ENCODE data around the gene ALOXE3.
"Not testable (repeated sequence)": the region's sequence is repeated elsewhere in the genome, so short reads cannot be mapped to it uniquely, and the experiment has no call there.

ALOXE3 gene

DNA sequence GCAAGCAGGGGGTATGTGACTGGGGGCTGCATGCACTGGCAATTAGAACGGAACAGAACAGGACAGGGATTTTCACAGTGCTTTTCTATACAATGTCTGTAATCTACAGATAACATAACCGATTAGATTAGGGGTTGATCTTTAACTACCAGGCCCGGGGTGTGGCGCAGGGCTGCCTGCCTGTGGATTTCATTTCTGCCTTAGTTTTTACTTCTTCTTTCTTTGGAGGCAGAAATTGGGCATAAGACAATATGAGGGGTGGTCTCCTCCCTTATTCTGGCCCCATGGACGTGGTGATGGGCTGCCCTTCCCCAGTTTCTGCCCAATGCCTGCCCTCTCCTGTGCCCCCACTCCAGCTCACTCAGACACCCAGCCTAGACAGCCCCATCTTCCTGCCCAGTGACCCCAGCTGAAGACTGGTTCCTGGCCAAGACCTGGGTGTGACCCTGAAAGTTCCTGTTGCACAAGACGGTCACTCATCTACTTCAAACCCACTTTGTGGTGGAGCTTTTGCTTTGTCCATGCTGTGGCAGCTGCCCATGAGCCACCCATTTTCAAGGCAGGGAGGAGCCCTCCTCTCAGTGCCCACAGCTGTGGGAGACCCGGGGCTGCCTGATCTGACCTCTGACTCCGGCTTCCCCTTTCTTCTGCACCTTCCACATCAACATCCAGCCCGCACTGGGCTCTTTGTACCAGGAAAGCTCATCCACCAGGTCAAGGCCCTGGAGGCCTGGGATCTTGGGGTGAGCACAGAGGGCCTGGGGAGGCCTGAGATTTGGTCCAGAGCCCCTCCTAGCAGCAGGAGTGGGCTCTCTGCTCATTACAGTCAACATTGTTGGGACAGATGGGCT lies 49.4 kb downstream of the ALOXE3 start:
- DNase-seq: peak; percentile 59 to 72 (median 66)

DNA sequence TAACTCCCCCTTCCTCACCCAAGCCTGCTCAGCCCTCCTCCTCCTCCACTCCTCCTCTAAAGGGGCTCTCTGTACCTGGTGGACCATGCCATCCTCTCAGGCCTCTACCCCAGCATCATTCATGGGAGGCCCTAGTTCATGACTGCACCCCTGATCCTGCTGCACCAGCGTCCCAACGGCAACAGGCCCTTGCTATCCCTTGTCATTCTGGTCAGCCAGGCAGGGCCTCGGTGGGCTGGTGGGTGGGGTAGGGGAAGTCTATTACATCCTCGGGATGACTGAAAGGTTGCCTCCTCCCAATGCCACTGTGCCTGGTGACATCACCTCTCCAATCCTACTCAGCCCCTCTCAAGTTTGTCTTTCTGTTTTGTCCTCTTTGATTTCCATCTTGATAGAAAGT lies 50.5 kb downstream of the ALOXE3 start:
- DNase-seq: peak in 1 of 3 donors; percentile 38

DNA sequence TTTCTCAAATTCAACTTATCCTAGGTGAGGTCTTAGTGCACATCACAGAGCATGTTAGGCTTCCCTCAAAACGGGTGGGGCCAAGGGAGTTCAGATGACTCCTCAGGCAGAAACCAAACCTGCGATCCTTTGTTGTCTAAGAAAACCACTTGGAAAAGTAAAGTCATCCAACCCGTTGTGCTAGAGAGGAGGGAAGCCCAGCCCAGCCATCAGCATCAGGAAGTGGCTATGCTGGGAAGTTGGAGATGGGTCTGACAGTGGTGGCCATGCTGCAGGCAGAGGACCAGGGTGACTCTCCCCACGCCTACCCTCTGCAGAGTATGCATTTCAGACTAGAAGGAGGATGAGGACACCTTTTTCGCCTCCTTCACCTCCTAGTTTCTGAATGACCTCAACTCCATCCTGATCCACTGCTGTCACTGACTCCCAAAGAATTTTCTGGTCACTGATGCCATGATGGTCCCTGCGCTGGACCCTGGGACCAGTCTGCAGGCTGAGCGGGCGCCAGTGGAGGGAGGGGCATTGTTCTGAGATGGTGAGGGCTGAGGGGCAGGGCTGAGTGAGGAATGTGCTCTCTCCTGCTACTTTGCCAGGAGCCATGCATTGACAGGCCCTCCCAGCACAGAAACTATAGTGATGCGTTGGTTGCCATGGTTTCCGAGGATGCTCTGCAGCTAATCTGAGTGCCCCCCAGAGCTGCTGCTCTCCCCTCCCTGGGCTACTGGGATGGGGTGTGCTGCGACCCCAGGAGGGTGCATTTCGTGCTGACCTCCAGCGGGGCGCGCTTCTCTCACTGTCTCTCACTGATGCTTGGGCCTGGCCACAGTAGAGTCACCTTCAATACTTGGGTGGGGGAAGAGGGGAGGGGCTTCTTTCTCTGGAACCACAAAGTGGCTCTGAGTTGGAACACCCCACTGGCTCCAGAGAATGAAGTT lies 51.2 kb downstream of the ALOXE3 start:
- no peak for DNase-seq

DNA sequence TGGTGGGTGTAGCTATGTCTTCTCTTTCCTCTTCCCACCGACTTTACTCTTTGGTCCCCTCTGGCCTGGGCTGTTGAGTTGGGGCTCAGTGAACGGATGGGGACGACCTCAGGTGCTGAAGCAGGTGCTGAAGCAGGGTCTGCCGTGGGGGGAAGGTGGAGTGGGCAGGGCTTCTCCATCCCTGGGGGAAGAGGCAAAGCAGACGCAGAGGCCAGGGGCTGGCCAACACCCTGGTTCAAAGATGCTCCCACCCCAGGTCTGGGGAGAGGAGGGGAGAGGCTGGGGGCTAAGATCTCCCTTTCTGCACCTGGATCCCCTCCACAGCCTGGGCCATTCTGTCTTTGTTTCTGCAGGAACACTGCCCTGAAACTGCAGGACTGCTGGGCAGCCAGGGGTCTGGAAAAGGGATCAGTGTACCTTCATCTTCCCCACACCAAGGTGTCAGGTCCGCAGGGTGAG lies 53.7 kb downstream of the ALOXE3 start:
- no peak for DNase-seq

DNA sequence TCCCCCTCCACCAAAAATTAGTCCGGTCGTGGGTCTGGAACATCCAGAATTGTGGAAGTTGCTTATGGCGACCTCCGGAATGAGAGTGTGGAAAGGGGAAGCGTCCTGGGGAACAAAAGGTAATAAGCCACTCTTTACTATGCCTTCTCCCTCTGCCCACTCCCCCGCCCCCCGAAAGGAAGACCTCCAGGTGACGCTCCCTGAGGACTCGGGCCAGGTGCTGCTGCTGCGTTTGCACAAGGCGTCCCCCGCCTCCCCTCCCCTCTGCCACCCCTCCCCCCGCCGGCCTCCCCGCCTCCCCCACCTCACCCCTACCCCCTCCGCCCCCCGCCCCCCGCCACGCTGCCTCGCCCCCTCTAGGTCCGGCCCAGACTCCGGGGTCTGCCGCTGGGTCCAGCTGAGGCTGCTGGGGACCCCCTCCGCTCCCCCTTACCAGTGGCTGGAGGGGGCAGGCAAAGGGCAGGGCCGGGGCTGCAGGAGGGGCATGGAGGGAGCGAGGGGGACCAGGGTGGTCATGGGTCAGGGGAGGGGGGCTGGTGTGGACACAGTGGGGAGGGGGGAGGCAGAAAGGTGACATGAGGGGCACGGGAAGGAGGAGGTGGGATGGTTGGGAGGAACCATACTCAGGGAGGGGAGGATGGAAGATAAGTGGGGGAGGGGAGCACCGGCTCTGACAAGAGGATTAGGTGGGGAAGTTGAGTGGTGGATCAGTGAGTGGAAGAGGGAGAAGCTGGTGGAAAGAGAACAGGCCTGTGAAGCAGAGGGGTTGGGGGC lies 54.4 kb downstream of the ALOXE3 start:
- DNase-seq: no peak

DNA sequence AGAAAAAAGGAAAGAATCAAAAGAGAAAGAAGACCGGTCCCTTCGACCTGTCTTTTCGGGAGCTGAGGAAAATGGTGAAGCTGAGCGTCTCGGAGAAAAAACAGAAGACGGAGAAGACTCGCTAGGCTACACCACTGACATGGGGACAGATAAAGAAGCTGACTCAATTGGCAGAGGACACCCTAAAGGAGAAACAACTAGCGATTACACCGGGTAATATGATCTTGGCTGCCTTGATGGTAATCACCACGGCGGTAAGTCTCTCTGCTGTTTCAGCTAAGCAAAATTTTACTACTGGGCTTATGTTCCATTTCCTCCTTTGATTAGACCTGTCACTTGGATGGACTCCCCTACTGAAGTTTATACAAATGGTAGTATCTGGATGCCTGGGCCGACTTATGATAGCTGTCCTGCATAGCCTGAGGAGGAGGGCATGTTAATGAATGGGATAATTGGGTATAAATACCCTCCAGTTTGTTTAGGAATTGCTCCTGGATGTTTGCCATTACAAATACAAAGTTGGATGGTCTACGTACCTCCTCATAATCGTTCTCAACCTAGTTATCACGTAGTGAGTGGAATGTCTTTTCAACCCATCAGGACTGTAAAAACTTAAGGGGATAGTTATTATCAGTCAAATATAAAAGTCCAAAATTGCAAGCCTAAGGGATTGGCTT lies 55.4 kb downstream of the ALOXE3 start:
- no peak for DNase-seq

DNA sequence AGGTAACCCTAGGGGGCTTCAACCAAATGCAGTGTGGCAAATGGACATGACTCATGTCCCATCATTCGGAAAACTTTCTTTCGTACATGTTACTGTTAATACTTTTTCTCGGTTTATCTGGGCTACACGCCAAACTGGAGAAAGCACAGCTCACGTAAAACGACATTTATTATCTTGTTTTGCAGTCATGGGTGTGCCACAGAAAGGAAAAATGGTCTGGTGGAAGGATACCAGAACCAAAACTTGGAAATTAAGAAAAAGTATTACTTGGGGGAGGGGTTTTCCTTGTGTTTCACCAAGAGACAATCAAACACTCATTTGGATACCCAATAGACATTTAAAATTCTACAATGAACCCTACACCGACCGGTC lies 55.9 kb downstream of the ALOXE3 start:
- DNase-seq: no peak

DNA sequence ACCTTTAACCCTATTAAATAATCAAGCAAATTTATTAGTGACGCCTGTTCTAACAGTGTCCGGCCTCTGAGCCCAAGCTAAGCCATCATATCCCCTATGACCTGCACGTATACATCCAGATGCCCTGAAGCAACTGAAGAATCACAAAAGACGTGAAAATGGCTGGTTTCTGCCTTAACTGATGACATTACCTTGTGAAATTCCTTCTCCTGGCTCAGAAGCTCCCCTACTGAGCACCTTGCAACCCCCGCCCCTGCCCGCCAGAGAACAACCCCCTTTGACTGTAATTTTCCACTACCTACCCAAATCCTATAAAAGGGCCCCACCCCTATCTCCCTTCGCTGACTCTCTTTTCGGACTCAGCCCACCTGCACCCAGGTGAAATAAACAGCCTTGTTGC lies 56.5 kb downstream of the ALOXE3 start:
- not testable (repeated sequence) for DNase-seq

DNA sequence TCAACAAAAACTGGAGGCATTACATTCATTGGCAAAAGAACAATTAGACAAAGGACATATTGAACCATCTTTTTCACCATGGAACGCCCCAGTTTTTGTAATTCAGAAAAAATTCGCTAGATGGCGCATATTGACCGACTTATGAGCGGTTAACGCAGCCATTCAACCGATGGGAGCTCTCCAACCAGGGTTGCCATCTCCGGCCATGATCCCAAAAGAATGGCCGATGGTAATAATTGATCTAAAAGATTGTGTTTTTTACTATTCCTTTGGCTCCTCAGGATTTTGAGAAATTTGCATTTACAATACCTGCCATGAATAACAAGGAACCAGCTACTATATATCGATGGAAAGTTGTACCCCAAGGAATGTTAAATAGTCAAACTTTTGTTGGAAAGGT lies 58.0 kb downstream of the ALOXE3 start:
- peak; percentile 83 to 92 (median 86) for DNase-seq

DNA sequence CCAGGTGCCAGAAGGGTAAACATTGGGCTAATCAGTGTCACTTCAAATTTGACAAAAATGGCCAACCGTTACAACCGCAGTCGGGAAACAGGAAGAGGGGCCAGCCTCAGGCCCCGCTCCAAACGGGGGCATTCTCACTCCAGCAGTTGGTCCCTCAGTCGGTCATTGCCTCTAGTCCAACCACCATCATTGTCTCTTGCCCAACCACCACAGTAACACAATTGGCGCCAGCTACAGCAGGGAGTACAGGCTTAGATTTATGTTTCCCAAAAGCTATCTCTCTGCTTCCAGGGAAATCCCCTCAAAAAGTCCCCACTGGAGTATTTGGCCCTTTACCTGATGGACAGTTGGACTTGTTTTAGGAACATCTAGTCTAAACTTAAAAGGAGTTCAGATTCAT lies 59.2 kb downstream of the ALOXE3 start:
- peak in 1 of 3 donors; percentile 34 for DNase-seq

DNA sequence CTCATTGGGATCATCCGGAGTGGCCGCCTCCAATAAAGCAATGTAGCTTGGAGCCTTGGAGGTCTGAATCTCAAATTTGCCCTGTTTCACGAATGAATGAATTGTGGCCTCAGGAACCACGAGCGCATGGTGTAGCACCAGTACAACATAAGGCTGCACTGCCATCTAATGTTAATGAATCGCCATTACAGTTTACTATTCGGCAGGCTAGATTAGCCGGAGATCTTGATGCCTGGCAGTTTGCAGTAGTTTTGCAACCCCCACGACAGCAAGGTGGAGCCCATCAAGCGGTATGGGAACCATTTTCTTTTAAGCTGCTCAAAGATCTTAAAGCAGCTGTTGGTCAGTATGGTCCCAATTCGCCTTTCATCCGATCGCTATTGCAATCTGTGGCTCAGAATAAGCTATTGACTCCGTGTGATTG lies 60.6 kb downstream of the ALOXE3 start:
- peak; percentile 83 to 92 (median 89) for DNase-seq

DNA sequence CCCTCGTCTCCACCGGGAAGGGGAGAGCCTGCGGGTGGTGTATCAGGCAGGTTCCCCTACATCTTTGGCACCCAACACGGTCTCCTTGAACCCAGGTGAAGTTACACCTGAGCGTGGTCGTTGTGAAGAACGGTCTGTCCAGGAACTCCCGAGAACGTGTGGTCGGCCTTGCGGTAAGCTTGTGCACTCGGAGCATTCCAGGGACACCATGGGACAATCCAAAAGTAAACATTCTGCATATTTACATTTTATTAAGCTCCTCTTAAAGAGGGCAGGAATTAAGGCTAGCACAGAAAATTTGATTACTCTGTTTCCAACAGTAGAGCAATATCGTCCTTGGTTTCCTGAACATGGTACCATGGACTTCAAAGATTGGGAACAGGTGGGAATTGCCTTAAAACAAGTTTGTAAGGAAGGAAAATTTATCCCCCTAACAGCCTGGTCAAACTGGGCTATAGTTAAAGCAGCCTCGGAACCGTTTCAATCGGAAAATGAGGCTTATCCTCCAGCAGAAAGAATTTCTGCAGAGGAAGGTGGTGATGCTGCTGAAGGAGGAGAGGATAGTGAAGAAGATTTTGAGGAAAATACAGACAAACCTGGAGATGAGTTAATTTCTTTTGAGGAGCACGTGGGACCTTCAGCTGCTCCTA lies 61.2 kb downstream of the ALOXE3 start:
- no peak for DNase-seq

DNA sequence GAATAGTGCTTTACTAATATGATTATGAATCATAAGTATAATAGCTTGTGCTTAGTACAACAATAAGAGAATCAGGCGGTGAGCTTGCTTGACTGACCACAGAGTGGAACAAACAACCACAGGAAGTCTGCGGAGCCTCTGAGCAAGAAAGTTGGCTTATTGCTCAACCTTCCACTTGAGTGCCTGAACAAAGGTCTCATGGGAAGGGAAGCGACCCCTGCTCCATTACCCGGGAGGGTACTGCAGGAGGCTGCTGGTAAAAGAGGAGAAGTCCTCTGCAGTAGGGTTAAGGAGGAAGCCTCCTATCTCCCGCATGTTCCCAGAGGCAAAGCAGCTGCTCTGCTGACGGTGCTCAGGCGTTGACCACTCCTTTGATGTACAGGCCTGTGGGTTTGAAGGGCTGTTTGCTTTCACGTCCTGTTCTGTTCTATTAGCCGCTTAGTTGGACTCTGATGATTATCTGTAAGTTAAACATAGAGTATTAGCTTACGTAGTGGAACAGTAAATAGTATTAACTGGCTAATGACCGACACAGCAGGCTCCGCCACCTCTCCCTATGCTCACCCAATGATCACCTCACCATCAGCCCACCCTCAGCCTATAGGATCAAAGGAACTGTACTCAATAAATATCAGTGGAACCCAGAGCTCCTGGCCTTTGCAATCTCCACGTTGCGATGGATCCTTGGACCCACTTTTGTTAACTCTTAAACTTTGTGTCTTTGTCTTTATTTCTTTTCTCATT lies 61.9 kb downstream of the ALOXE3 start:
- peak; percentile 81 to 93 (median 91) for DNase-seq

DNA sequence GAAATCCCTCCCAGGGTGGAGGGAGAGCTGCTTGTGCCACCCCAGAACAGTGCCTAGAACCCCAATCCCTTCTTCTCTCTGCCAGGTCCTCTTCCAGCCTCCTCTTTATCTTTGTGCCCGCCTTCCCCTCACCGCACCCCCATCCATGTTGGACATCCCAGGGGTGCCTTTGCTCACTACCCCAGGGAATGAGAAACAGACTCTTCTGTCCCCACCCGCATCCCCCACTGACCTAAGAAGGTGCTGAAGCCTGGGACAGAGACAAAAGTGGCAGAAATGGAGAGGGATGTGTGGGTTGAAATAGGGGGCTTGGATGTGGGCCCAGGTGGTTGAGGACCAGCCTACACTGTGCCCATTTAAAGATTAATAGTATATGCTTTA lies 62.5 kb downstream of the ALOXE3 start:
- DNase-seq: no peak

DNA sequence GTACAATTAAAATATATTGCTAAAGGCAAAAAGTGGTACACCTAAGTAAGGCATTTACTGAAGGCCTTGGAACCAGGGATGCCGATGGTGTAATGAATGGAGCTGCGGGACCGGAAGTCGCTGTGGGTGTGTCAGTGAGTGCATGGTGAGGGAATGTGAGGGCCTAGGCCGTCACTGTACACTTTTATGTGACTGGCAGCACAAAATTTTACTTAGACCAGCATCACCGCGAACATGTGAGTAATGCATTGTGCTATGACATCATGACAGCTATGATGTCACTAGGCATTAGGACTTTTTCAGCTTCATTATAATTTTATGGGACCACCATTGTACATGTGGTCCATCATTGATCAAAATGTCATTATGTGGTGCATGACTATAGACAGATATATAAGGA lies 64.7 kb downstream of the ALOXE3 start:
- DNase-seq: no peak

DNA sequence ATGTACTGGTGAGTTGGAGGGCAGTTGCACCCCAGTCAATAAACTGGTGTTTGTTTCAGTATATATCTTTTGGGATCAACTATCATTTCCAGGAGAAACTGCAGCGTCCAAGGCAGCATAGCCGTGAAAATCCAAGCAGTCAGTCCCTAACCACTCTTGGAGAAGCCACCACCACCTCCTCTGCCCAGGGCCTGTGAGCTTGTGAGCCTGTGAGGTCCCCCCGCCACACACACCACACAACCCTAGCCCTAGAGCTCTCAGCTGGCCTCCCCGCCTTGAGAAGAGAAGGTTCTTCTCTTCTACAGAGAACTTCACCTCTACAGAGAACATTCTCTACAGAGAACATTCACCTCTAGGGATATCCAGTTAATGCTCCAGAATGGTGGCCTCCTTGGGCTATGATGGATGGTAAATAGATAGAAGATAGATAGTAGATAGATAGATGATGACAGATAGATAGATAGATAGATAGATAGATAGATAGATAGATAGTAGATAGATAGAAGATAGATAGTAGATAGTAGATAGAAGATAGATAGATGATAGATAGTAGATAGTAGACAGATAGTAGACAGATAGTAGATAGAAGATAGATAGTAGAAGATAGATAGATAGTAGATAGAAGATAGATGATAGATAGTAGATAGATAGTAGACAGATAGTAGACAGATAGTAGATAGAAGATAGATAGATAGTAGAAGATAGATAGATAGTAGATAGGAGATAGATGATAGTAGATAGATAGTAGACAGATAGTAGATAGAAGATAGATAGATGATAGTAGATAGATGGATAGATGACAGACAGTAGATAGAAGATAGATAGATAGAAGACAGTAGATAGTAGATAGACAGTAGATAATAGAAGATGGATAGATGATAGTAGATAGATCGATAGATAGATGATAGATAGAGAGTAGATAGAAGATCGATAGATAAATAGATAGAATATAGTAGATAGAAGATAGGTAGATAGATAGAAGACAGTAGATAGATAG lies 65.8 kb downstream of the ALOXE3 start:
- DNase-seq: no peak

DNA sequence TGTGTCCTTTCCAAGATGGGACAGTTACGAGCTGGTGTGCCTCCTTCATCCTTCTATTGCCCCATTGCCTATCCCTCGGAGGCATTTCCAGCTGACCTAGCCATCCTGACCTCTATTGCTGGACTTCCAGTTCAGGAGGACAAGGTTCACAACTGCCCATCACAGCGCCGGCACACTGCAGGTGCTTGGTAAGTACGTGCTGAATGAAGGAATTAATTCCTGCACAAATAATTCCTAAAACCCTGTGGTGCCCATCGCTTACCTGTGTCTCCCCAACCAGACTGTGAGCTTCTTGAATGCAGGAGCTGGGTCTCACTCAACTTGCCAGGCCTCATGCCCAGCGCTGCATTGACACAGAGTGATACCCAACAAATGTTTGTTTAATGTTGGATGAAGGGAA lies 66.5 kb downstream of the ALOXE3 start:
- no peak for DNase-seq

DNA sequence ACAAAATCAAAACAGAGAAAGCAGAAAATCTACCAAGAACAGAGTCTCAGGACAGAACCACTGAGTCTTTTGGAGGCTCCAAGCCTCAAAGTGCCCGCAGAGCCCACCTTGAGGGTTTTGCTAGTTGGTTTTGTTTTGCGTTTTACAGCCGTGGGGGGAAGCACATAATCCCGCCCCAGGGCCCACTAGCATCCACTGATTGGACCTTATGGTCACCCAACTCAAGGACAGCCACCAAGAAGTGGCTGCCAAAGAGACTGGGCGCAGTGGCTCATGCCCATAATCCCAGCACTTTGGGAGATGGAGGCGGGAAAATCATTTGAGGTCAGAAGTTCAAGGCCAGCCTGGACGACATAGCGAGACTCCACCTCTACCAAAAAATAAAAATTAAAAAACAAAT lies 69.6 kb downstream of the ALOXE3 start:
- no peak for DNase-seq

DNA sequence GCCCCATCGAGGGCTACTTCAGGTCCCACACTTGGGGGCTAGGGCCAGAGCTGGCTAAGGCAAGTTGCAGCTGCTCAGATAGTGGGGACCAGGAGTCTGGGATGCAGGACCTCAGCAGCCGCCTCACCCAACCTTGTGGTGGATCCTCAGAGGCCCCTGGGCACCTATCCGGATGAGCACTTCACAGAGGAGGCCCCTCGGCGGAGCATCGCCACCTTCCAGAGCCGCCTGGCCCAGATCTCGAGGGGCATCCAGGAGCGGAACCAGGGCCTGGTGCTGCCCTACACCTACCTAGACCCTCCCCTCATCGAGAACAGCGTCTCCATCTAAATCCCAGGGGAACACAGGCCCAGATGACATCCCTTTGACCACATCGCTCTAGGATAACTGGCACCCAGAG lies 70.1 kb downstream of the ALOXE3 start:
- DNase-seq: no peak

DNA sequence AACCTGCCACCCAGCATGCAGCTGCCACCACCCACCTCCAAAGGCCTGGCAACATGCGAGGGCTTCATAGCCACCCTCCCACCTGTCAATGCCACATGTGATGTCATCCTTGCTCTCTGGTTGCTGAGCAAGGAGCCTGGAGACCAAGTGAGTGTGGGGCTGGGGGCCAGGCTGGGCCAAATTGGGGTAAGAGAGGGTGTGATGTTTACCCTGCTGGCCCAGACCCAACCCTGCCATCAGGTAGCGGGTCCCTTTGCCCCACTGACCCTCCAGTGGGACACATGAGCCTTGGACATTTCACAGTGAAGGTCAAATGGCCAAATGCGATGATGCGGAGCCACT lies 70.6 kb downstream of the ALOXE3 start:
- no peak for DNase-seq
